Inferior parietal cortex (tissue), 1 donor: ENCODE results near the gene NBPF8.
A peak's percentile ranks its signal among the peaks of the same experiment; 100 is the strongest.
"Not testable (repeated sequence)": the region's sequence is repeated elsewhere in the genome, so short reads cannot be mapped to it uniquely, and the experiment has no call there.

Experiments used
- DNase-seq: peaks from one replicate; pipeline ENCODE4 v3.0.0-alpha.2; 2016; ENCODE audit errors: extremely low spot score

The NBPF8 gene, protein sequence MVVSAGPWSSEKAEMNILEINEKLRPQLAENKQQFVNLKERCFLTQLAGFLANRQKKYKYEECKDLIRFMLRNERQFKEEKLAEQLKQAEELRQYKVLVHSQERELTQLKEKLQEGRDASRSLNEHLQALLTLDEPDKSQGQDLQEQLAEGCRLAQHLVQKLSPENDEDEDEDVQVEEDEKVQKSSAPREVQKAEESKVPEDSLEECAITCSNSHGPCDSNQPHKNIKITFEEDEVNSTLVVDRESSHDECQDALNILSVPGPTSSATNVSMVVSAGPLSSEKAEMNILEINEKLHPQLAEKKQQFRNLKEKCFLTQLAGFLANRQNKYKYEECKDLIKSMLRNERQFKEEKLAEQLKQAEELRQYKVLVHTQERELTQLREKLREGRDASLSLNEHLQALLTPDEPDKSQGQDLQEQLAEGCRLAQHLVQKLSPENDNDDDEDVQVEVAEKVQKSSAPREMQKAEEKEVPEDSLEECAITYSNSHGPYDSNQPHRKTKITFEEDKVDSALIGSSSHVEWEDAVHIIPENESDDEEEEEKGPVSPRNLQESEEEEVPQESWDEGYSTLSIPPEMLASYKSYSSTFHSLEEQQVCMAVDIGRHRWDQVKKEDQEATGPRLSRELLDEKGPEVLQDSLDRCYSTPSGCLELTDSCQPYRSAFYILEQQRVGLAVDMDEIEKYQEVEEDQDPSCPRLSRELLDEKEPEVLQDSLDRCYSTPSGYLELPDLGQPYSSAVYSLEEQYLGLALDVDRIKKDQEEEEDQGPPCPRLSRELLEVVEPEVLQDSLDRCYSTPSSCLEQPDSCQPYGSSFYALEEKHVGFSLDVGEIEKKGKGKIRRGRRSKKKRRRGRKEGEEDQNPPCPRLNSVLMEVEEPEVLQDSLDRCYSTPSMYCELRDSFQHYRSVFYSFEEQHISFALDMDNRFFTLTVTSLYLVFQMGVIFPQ

GRCh38 chr1:120414911-120415480, at the start of gene NBPF8:
Gene NBPF8, plus strand, starts transcription at chr1:120415035. Its CDS starts 21,488 bp downstream, at chr1:120436523.
- peak; percentile 11 for DNase-seq

DNA sequence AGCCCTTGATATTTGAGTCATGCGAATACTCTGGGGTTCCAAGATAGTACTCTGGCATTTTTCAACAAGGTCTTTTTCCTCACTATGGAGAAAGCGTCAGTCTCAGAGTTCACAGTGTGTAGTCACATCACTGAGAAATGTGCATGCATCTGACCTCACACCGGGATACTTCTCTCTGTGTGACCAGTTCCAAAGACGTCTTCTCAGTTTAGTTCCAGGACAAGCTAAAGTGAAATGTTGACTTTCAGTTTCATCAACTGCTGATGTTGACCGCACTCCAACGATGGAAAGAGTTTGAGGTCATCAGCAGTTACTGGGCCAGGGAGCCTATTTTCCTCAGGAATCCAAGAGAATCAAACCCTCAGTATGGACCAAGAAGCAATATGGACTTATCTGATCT, 47.1 kb upstream of the NBPF8 start:
- not testable (repeated sequence) for DNase-seq

DNA sequence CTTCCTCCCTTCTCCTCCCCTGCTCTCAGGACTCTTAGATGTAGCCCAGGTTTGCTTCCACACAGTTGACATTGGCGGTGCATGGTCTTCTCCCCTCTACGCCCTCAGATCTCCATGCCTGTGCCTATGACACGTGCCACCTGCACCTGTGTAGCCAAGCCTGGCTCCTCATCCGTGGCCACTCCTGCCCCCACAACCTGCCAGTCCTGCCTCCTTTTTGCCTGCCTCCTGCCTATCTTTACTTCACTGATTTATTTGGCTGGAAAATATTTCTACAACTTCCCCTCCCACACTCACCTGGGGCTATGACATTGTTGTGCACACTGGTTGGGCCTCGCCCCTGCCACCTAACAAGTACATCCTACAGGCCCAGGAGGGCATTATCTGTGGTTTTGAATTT, 28.2 kb upstream of the NBPF8 start:
- not testable (repeated sequence) for DNase-seq

DNA sequence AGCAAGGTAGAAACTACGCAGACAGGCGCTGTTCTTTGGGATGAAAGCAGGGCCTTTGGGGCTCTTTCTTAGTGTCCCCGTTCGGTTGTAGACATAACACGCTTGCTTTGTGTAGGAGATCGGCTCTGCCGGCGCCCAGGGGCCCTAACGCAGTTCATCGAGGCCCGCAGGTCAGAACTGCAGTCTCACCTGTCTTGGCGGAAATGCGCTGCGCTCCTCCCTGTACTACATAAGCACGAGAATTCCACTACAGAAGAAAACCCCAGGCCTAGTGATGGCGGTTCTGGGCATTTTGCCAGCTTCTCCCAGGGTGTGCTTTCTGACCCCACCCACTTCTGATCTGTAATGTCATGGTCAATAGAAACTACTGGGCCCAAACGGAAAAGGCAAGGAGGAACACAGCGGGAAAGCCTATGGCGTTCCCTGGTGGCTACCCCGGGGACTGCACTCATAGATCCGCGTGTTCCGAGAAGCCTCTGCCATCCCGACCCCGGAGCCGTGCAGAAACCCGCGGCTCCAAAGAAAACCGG, 26.2 kb upstream of the NBPF8 start:
- DNase-seq = not testable (repeated sequence)

GRCh38 chr1:120391365-120391764, 23.5 kb upstream of the NBPF8 start:
- not testable (repeated sequence) for DNase-seq

- not testable (repeated sequence) for DNase-seq
These were observed 21.3 kb upstream of the NBPF8 start for GRCh38 chr1:120393316-120394232.

DNA sequence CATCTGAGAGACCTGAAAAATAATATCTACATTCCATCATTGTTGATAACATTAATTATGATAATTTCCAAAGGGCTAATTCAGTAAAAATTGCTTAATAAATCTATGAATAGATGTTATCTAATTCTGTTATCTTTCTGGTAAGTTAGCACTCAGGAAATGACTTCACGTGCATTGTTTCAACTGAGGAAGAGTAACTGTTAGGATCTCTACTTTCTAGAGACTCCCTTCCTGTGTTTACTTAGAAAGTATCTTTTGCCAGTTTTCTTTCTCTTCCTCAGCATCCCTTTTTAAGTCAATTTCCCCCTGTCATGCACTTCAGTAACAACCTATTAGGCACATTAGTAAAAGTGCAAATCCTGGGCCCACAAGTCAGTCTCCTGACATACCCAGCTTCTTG, 9.5 kb upstream of the NBPF8 start:
- DNase-seq = not testable (repeated sequence)

DNA sequence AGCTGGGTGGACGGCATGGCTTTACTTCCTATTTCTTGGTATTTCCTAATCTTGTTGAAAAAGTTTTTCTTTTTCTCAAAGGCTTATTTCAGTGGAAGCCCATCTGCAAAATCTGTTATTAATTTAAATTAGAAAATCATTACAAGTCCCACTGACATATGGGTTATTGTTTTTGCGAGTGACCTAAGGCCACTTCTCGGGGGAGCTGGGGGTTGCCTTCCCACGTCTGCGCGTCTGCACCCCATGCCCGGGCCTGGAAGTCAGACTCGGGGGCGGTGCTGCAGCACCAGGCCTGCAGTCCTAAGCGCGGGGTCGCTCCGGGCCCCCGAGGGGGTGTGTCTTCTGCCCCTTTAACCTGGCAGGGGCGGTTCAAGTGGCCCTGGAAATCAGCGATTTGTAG, 384 bp upstream of the NBPF8 start:
- DNase-seq = not testable (repeated sequence)

GRCh38 chr1:120415492-120415961, 692 bp downstream of the NBPF8 start:
- DNase-seq = peak; percentile 8

DNA sequence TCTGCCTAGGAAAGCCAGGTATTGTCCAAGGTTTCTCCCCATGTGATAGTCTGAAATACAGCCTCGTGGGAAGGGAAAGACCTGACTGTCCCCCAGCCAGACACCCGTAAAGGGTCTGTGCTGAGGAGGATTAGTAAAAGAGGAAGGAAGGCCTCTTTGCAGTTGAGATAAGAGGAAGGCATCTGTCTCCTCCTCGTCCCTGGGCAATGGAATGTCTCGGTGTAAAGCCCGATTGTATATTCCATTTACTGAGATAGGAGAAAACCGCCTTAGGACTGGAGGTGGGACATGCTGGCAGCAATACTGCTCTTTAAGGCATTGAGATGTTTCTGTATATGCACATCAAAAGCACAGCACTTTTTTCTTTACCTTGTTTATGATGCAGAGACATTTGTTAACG, 10.2 kb downstream of the NBPF8 start:
- not testable (repeated sequence) for DNase-seq

GRCh38 chr1:120431626-120432025, 16.8 kb downstream of the NBPF8 start:
- not testable (repeated sequence) for DNase-seq

- not testable (repeated sequence) for DNase-seq
These were observed 19.0 kb downstream of the NBPF8 start for GRCh38 chr1:120433831-120434230.

- not testable (repeated sequence) for DNase-seq
These were observed 34.3 kb downstream of the NBPF8 start for GRCh38 chr1:120449124-120449523.
